H9 (cell line): ENCODE measurements around the gene BCL2L1. TPM values are rescaled to one million over a fixed set of nuclear protein-coding genes. Genes with fewer than 3 reads are reported as not detected.

ENCODE experiments used
- DNase-seq: peaks from one replicate; pipeline ENCODE4 v3.0.0-alpha.2; 2017
- H2AFZ ChIP-seq: one replicate; pipeline ENCODE4 v1.6.1; 2013; ENCODE audit warnings: mild to moderate bottlenecking, low read length, control low read depth, moderate library complexity
- H2AK5ac ChIP-seq: 2 replicates; pipeline ENCODE4 v1.6.1; 2013; ENCODE audit warnings: low read length, control low read depth, mixed read lengths; ENCODE audit not compliant: insufficient read length
- H2BK120ac ChIP-seq: one replicate; pipeline ENCODE4 v1.6.1; 2013; ENCODE audit warnings: low read depth, mild to moderate bottlenecking, low read length, control low read depth, inconsistent platforms; ENCODE audit not compliant: poor library complexity, severe bottlenecking
- H2BK12ac ChIP-seq: 2 replicates; pipeline ENCODE4 v1.6.1; 2013; ENCODE audit warnings: low read length, control low read depth, mixed read lengths, low read depth; ENCODE audit not compliant: insufficient read length
- H2BK15ac ChIP-seq: 2 replicates; pipeline ENCODE4 v1.6.1; 2013; ENCODE audit warnings: low read depth, low read length, control low read depth
- H2BK20ac ChIP-seq: one replicate; pipeline ENCODE4 v1.6.1; 2013; ENCODE audit warnings: low read depth, mild to moderate bottlenecking, low read length, control low read depth, inconsistent platforms; ENCODE audit not compliant: poor library complexity, severe bottlenecking
- H2BK5ac ChIP-seq: 2 replicates; pipeline ENCODE4 v1.6.1; 2013; ENCODE audit warnings: low read length, control low read depth, mixed read lengths; ENCODE audit not compliant: insufficient read length
- H3K14ac ChIP-seq: 2 replicates; pipeline ENCODE4 v1.6.1; 2013; ENCODE audit warnings: low read length, control low read depth; ENCODE audit not compliant: insufficient read depth
- H3K18ac ChIP-seq: 2 replicates; pipeline ENCODE4 v1.6.1; 2013; ENCODE audit warnings: low read depth, mild to moderate bottlenecking, mixed read lengths, low read length, control low read depth; ENCODE audit not compliant: insufficient read length
- H3K23ac ChIP-seq: 2 replicates; pipeline ENCODE4 v1.6.1; 2013; ENCODE audit warnings: low read length, control low read depth, mixed read lengths, low read depth; ENCODE audit not compliant: insufficient read length
- H3K23me2 ChIP-seq: 2 replicates; pipeline ENCODE4 v1.6.1; 2013; ENCODE audit warnings: low read depth, mild to moderate bottlenecking, mixed read lengths, low read length, control low read depth; ENCODE audit not compliant: insufficient read length, poor library complexity, severe bottlenecking
- H3K27ac ChIP-seq: 2 replicates; pipeline ENCODE4 v1.5.1; 2013; ENCODE audit warnings: low read length, control low read depth, mixed read lengths, low read depth; ENCODE audit not compliant: insufficient read length
- H3K27me3 ChIP-seq: 2 replicates; pipeline ENCODE4 v1.6.1; 2013; ENCODE audit warnings: low read length, control low read depth, inconsistent platforms; ENCODE audit not compliant: insufficient read depth
- H3K4ac ChIP-seq: 2 replicates; pipeline ENCODE4 v1.6.1; 2013; ENCODE audit warnings: low read depth, mild to moderate bottlenecking, control low read depth, inconsistent platforms, low read length, moderate library complexity
- H3K4me1 ChIP-seq: 2 replicates; pipeline ENCODE4 v1.6.1; 2013; ENCODE audit warnings: low read length, control low read depth, inconsistent platforms; ENCODE audit not compliant: insufficient read depth
- H3K4me2 ChIP-seq: 2 replicates; pipeline ENCODE4 v1.6.1; 2013; ENCODE audit warnings: low read length, control low read depth, mixed read lengths; ENCODE audit not compliant: insufficient read length, insufficient read depth
- H3K56ac ChIP-seq: 2 replicates; pipeline ENCODE4 v1.6.1; 2013; ENCODE audit warnings: low read depth, mild to moderate bottlenecking, mixed read lengths, low read length, control low read depth; ENCODE audit not compliant: insufficient read length
- H3K79me1 ChIP-seq: 2 replicates; pipeline ENCODE4 v1.6.1; 2013; ENCODE audit warnings: low read depth, mild to moderate bottlenecking, moderate library complexity, low read length, control low read depth, inconsistent platforms; ENCODE audit not compliant: insufficient read depth, poor library complexity, severe bottlenecking
- H3K79me2 ChIP-seq: 2 replicates; pipeline ENCODE4 v1.6.1; 2013; ENCODE audit warnings: low read length, control low read depth, inconsistent platforms; ENCODE audit not compliant: insufficient read depth
- H3K9ac ChIP-seq: 2 replicates; pipeline ENCODE4 v1.6.1; 2013; ENCODE audit warnings: low read length, control low read depth, mixed read lengths; ENCODE audit not compliant: insufficient read length; ENCODE audit errors: extremely low read depth
- H3K9me3 ChIP-seq: one replicate; pipeline ENCODE4 v1.6.1; 2013; ENCODE audit warnings: low read depth, low read length, inconsistent platforms; ENCODE audit not compliant: control insufficient read depth
- H3T11ph ChIP-seq: one replicate; pipeline ENCODE4 v1.6.1; 2013; ENCODE audit warnings: mild to moderate bottlenecking, low read length, control low read depth, inconsistent platforms
- H4K20me1 ChIP-seq: one replicate; pipeline ENCODE4 v1.6.1; 2013; ENCODE audit not compliant: control insufficient read depth, insufficient read length, insufficient read depth
- H4K5ac ChIP-seq: 2 replicates; pipeline ENCODE4 v1.6.1; 2013; ENCODE audit warnings: low read depth, mild to moderate bottlenecking, mixed read lengths, low read length, control low read depth; ENCODE audit not compliant: insufficient read length
- H4K8ac ChIP-seq: replicated peaks from 2 replicates; pipeline ENCODE4 v1.6.1; 2013; ENCODE audit warnings: low read length, control low read depth, mixed read lengths, low read depth; ENCODE audit not compliant: insufficient read length
- H4K91ac ChIP-seq: 2 replicates; pipeline ENCODE4 v1.6.1; 2013; ENCODE audit warnings: low read depth, mild to moderate bottlenecking, moderate library complexity, mixed read lengths, low read length, control low read depth; ENCODE audit not compliant: insufficient read length
- H3K27ac Mint-ChIP-seq, 3 experiments: 2 replicates in 2 of 3; 3 replicates in 1 of 3; pipeline ENCODE4 v1.8.0; 2020 to 2021; ENCODE audit warnings: mixed read lengths in 3 of 3, mild to moderate bottlenecking in 1 of 3, moderate library complexity in 1 of 3
- H3K27me3 Mint-ChIP-seq: 2 replicates; pipeline ENCODE4 v1.8.0; 2021; ENCODE audit warnings: low read depth, mild to moderate bottlenecking, moderate library complexity, mixed read lengths
- H3K36me3 Mint-ChIP-seq, 3 experiments: 2 replicates in 2 of 3; 3 replicates in 1 of 3; pipeline ENCODE4 v1.8.0; 2020 to 2021; ENCODE audit warnings: low read depth in 3 of 3, mixed read lengths in 3 of 3; ENCODE audit not compliant: insufficient read depth in 1 of 3
- H3K4me1 Mint-ChIP-seq, 2 experiments: 2 replicates each; pipeline ENCODE4 v1.8.0; 2020; ENCODE audit warnings: mixed read lengths in 2 of 2
- H3K4me3 Mint-ChIP-seq, 2 experiments: 2 replicates in 1 of 2; 3 replicates in 1 of 2; pipeline ENCODE4 v1.8.0; 2020 to 2021; ENCODE audit warnings: mild to moderate bottlenecking in 2 of 2, mixed read lengths in 2 of 2, moderate library complexity in 1 of 2
- H3K9me3 Mint-ChIP-seq, 2 experiments: 2 replicates in 1 of 2; 3 replicates in 1 of 2; pipeline ENCODE4 v1.8.0; 2020; ENCODE audit warnings: mild to moderate bottlenecking in 2 of 2, mixed read lengths in 2 of 2, moderate library complexity in 1 of 2
- WGBS: extraction: QIAGEN DNeasy Blood & Tissue Kit; methylation state at CpG from one replicate; pipeline ENCODE4 v1.1.7; 2013; ENCODE audit warnings: missing lambda C conversion rate, low lambda C conversion rate, mixed read lengths; ENCODE audit not compliant: insufficient read length; ENCODE audit errors: extremely low coverage; 5-methylcytosine and 5-hydroxymethylcytosine counted together
- total RNA-seq: library from RNA; stranded (reverse); gene quantifications from 2 replicates; pipeline ENCODE4 v1.2.1, GENCODE V29; 2021
- TF ChIP-seq, protein P1 (sequence below): fragments of 200-600 bp; sonication (generic); conservative IDR thresholded peaks from 3 replicates; pipeline ENCODE4 v1.8.0; 2021; ENCODE audit warnings: antibody characterized with exemption, mild to moderate bottlenecking

Gene BCL2L1
- total RNA-seq, 1 experiment from 2014 or later = 105 TPM

DNA sequence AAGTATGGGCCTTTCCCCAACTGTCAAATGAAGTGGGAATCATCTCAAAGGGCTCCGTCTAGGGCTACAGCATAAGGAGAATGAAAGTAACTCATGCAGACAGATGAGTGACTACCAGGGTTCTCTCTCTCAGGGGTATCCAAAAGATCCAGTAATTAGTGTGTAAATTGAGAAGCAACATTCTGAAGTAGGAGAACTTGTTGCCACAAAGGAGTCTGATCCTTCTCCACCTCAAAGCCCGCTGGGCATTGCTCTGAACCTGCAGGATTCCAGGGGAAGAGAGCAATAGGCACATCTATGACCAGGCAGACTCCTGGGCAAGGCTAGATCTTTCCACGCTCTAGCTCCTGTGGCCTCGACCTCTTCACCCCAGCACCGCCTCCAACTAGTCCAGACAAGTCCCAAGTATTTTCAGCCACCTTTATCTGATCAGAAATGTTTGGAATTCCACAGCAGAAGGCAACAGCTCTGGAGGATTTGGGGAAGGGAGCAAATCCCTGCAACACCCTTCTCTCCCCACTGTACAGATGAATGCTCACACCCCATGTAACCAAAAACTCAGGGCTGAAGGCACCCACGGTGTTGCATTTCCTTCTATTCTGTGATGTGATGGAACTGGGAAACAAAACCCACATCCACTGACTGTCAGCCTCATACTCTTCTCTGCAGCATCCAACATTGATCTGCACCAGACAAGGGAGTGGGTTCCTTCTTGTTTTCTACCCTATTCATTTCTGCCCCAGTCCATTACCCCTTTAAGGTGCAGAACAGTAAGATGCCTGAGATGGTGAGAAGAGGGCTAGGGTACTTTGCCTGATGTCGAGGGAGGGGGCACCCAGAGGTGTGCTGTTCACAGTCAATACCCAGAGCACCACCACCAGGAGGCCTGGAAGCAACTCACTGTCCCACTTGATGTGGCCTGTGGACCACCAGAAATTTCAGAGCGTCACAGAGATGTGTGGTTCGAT is 44.0 kb downstream of the BCL2L1 start:
- no peaks in the 10 kb centered on the region for H3K79me2 ChIP-seq
- H2AK5ac ChIP-seq = no peak overlapping the region
- no peaks in the 10 kb centered on the region for H4K20me1 ChIP-seq
- H3K4me1 ChIP-seq = no peaks in the 10 kb centered on the region
- peak overlapping the region; percentile 27 for H3K18ac ChIP-seq
- H2BK12ac ChIP-seq = no peak overlapping the region
- no peaks in the 10 kb centered on the region for H3K27me3 ChIP-seq
- TF ChIP-seq, protein P1, sequence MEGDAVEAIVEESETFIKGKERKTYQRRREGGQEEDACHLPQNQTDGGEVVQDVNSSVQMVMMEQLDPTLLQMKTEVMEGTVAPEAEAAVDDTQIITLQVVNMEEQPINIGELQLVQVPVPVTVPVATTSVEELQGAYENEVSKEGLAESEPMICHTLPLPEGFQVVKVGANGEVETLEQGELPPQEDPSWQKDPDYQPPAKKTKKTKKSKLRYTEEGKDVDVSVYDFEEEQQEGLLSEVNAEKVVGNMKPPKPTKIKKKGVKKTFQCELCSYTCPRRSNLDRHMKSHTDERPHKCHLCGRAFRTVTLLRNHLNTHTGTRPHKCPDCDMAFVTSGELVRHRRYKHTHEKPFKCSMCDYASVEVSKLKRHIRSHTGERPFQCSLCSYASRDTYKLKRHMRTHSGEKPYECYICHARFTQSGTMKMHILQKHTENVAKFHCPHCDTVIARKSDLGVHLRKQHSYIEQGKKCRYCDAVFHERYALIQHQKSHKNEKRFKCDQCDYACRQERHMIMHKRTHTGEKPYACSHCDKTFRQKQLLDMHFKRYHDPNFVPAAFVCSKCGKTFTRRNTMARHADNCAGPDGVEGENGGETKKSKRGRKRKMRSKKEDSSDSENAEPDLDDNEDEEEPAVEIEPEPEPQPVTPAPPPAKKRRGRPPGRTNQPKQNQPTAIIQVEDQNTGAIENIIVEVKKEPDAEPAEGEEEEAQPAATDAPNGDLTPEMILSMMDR = no peak
- no peak overlapping the region for H4K91ac ChIP-seq
- H3K4me1 Mint-ChIP-seq = peaks cover 29 to 44% of the 10 kb centered on the region in 2 experiments
- no peak for DNase-seq
- no peak overlapping the region for H3K9ac ChIP-seq
- WGBS = no CpG with 5 or more reads among the region's 9 CpGs
- no peak overlapping the region for H2BK15ac ChIP-seq
- H4K5ac ChIP-seq = no peak overlapping the region
- no peak overlapping the region for H3K4ac ChIP-seq
- no peak overlapping the region for H3T11ph ChIP-seq
- peak overlapping the region; percentile 29 for H2BK120ac ChIP-seq
- H3K56ac ChIP-seq = no peak overlapping the region
- H3K36me3 Mint-ChIP-seq = peaks cover 0 to 44% (median 13%) of the 10 kb centered on the region in 3 experiments; a peak in 5 of 7 replicates
- no peak overlapping the region for H2BK5ac ChIP-seq
- no peaks in the 10 kb centered on the region for H3K27me3 Mint-ChIP-seq
- H3K9me3 Mint-ChIP-seq = no peaks in the 10 kb centered on the region
- H3K14ac ChIP-seq = peak overlapping the region; percentile 63; the same call in 1 of the 2 replicates
- H3K9me3 ChIP-seq = no peaks in the 10 kb centered on the region
- no peak overlapping the region for H3K4me2 ChIP-seq
- H2AFZ ChIP-seq = no peak overlapping the region
- peak overlapping the region; percentile 37 to 90 (median 74); a peak in 5 of 7 replicates for H3K27ac Mint-ChIP-seq
- H3K27ac ChIP-seq = no peak overlapping the region
- H3K23me2 ChIP-seq = no peaks in the 10 kb centered on the region
- no peaks in the 10 kb centered on the region for H3K79me1 ChIP-seq
- H2BK20ac ChIP-seq = no peak overlapping the region
- H3K23ac ChIP-seq = no peak overlapping the region
- no peak overlapping the region; a peak in 1 of 5 replicates for H3K4me3 Mint-ChIP-seq
- H4K8ac ChIP-seq = no peak overlapping the region
